Activated CD4-positive, alpha-beta T cell treated with anti-CD3 and anti-CD28 coated beads for 24 hours (primary cell): ENCODE results near the gene PLCXD1.
"Not testable (repeated sequence)": the region's sequence is repeated elsewhere in the genome, so short reads cannot be mapped to it uniquely, and the experiment has no call there.

ENCODE experiments used
- DNase-seq, 2 donors: peaks; one replicate each; pipeline ENCODE4 v3.0.0-alpha.2; 2020; ENCODE audit warnings: low read depth in 2 of 2

The PLCXD1 gene

DNA sequence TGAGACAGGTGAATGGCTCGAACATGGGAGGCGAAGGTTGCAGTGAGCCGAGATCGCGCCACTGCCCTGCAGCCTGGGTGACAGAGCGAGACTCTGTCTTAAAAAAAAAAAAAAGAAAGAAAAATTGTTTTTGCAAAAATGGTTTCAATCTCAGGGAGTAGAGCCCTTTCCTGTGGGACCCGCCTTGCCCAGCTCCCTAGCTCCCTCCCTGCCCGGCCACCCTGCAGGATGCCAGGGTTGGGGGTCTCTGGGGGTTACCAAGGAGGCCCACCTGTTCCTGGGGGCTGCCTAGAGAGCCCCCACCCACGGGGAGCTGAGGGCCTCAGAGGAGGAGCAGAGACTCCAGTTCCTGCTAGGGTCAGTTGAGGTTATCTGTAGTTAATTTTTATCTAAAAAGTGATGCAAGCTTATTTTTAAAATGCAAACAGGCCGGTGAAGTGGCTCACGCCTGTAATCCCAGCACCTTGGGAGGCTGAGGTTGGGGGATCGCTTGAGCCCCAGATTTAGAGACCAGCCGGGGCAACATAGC is 18.7 kb upstream of the PLCXD1 start:
- no peak for DNase-seq

DNA sequence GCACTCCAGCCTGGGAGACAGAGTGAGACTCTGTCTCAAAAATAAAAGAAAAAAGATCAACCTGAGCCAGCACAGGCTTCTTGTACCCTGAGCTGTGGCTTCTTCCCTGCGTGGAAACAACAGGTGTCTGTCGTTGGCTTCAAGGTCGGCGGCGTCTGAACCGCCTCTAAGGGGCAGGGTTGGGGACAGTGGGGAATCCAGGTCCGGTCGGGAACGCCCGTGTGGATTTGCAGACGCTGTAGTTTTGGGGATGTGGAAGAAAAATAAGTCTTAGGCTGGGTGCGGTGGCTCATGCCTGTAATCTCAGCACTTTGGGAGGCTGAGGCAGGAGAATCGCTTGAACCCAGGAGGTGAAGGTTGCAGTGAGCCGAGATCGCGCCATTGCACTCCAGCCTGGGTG is 17.2 kb upstream of the PLCXD1 start:
- DNase-seq = not testable (repeated sequence)

DNA sequence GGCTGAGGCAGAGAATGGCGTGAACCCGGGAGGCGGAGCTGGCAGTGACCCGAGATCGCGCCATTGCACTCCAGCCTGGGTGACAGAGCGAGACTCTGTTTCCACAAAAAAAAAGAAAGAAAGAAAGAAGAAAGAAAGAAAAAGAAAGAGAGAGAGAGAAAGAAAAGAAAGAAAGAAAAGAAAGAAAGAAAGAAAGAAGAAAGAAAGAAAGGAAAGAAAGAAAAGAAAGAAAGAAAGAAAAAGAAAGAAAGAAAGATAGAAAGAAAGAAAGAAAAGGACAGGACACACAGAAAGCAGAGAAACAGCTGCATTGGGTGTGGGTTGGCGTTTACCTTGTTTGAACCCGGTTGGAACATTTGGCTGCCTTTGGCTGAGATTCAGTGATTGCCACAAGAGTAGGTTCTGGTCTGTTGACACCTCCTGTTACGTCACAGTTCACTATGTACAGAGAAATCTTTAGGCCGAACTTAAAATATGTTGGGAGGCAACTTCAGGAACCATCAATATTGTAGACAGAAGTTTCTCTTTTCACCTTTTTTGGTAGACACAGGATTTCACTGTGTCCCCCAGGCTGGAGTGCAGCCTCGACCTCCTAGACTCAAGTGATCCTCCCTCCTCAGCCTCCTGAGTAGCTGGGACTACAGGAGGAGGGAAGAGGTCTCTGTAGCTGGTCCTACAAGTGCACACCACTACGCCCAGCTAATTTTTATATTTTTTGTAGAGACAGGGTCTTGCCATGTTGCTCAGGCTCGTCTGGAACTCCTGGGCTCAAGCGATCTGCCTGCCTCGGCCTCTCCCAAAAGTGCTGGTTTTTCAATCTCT is 16.3 kb upstream of the PLCXD1 start:
- no peak for DNase-seq

DNA sequence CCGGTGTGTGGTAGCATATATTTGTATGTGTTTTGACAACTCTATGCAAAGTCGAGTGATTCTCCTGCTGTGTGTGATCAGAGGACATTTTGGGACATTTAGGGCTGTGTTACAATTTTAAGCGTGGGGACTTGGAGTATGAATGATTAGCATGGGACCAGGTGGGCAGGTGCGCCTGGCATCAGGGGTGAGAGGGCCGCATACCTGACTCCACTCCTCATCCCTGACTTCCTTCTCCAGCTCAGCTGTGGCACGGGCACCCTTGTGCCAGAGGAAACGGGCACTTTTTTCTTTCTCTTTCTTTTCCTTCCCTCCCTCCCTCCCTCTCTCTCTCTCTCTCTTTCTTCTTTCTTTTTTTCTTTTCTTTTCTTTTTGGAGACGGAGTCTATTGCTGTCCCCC is 15.7 kb upstream of the PLCXD1 start:
- no peak for DNase-seq

DNA sequence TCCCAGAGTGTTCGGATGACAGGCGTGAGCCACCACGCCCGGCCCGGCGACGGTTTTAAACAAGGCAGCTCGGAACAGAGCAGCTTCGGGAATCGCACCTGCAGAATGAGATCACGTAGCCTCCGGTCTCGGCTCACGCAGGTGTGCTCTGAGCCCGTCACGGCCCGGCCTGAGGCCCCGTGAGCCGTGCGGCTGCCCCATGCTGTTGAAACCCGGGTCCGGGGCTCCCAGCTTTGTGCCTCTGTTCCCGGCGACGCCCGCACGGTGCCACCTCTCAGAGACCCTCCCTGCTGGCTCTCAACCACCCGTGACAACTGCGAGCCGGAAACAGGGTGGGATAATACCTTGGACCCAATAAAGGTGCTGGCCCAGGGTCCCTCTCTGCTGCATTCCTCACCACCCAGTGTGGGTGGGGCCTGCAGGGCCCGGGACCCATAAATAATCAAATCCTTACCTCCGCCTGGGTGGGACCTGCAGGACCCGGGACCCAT is 13.4 kb upstream of the PLCXD1 start:
- DNase-seq = no peak

DNA sequence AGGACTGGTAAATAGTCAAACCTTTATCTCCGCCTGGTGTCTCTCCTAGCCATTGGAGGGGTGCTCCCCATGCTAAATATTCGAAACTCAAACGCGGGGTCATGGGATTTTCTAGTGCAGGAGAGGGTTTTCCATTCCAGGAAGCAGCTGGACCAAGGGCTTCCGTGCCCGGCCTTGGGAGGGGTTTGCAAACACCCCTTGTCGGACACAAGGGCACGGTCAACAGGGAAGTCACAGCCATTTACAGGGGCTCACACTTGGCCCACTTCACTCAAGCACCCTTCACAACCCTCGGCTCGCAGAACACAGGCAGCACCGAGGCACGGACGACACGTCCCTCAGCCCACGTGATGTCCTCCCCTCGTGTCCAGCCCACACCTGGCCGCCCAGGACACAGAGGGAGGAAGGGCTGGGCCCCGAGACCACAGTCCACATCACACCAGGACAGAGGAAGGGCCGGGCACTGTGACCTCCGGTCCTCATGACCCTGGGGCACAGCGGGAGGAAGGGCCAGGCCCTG is 10.3 kb upstream of the PLCXD1 start:
- DNase-seq = no peak

DNA sequence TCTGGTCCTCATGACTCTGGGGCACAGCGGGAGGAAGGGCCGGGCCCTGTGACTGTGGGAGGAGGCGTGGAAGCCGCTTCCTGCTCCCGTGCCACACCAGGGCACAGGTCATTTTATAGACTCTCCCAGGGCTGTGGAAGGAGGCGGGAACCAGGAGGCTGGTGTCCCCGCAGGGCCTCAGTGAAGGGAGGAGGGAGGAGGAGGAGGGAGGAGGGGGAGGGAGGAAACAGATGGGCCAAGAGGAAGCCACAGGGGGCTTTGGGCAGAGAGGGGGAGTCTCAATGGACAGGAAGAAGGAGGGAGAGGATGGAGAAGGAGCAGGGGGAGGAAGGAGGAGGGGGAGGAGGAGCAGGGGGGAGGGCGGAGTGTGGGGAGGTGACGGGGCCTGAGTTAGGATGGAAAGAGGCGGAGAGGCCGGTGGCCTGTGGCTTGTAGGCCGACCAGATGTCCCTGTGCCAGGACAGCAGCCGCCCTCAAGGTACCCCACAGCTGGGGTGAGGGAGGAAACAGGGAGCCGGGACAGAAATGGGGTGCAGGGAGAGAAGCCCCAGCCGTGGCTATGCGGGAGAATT is 6.2 kb upstream of the PLCXD1 start:
- no peak for DNase-seq

DNA sequence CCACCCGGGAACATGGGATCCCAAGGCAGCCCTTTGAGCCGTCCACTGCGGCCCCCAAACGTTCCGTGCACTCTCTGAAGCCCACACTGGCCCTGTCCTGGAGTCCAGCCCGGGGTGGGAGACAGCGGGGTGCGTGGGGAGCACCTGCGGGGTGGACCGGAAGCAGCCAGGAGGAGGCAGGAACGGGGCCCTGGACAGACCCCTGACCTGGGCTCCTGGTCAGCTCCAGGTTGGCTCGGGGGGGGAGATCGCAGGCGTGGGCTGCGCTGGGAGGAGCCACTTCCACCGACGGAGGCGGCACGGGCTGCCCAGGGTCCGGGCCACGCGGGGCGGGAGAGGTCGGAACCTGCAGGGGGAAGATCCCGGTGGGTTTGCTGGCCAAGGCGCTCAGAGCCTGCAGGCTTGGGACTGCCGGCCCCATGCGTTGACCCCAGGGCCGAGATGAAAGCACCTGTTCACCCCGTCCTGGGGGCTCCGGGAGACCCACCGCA is 5.7 kb upstream of the PLCXD1 start:
- no peak for DNase-seq

DNA sequence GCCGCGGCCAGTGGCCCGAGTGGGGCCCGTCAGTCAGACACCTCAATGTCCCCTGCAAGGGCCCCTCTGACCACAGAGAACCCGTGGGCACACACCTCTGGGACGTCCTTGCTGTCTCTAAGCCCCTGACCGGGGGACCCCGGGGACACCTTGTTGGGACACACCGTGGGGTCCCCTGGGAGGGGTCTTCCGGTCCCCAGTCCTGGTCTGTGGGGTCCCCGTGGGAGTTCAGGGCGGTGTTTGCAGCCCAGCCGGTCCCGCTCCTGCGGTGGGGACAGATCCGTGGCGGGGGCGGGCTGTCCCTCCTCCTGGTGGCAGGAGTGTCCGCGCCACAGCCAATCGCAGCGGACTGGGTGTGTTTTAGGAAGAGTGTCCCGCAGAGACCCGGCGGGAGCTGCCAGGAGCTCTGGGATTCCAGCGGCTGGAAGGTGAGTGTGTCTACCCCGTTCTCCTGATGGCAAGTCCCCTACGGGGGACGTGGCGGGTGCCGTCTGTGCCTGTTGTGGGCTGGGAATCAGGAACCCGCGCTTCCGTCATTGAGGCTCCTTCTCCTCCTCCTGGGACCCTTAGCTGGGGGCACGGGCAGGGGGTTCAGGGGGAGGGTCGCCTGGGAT is 5.1 kb upstream of the PLCXD1 start:
- DNase-seq = peak; percentile 23 to 43

DNA sequence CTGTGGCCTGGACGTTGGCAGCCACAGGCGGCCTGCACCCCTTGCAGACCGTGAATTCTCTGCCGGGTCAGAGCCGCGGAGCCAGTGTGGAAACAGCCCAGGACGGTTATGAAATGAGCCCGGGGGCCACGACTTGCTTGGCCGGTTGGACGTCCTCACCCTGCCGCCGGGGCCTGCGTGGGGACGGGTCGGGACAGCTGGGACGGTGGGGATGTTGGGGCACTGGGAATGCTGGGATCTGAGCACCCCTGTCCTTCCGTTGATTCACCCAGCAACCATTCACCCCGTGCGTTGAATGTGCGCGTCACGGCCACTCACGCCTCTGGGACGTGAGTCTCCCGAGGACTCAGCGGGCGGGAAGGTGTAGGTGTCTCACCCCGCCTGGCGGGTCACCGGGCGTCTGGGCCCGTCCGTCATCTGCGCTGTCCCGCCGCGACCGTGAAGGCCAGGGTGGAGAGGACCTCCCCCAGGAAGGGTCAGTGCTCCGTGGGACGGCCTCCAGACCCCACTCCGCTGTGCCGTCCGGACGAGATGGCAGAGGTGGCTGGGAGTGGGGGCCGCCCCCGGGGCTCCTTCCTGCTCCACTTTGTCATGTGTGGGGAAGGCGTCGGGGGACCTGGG is 4.5 kb upstream of the PLCXD1 start:
- DNase-seq = no peak

DNA sequence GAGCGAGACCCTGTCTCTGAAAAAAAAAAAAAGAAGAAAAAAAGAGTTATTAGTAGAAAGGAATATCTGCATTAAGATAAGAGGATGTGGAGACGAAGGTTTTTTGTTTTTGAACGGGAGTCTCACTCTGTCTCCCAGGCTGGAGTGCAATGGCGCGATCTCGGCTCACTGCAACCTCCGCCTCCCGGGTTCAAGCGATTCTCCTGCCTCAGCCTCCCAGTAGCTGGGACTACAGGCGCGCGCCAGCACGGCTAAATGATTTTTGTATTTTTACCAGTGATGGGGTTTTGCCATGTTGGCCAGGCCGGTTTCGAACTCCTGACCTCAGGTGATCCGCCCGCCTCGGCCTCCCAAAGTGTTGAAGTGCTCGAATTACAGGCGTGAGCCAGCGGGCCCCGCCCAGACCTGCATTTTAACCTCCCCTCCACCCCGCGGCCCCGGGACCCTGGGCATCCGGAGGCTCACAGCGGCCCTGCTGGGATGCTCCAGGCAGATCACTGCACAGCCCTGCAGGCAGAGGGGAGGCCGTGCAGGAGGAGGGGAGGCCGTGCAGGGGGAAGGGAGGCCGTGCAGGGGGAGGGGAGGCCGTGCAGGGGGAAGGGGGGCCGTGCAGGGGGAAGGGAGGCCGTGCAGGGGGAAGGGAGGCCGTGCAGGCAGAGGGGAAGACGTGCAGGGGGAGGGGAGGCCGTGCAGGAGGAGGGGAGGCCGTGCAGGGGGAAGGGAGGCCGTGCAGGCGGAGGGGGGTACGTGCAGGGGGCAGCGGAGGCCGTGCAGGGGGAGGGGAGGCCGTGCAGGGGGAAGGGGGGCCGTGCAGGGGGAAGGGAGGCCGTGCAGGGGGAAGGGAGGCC is 1.2 kb upstream of the PLCXD1 start:
- not testable (repeated sequence) for DNase-seq

DNA sequence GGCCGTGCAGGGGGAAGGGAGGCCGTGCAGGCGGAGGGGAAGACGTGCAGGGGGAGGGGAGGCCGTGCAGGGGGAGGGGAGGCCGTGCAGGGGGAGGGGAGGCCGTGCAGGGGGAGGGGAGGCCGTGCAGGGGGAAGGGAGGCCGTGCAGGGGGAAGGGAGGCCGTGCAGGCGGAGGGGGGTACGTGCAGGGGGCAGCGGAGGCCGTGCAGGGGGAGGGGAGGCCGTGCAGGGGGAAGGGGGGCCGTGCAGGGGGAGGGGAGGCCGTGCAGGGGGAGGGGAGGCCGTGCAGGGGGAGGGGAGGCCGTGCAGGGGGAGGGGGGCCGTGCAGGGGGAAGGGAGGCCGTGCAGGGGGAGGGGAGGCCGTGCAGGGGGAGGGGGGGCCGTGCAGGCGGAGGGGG is 459 bp upstream of the PLCXD1 start:
- DNase-seq = not testable (repeated sequence)

DNA sequence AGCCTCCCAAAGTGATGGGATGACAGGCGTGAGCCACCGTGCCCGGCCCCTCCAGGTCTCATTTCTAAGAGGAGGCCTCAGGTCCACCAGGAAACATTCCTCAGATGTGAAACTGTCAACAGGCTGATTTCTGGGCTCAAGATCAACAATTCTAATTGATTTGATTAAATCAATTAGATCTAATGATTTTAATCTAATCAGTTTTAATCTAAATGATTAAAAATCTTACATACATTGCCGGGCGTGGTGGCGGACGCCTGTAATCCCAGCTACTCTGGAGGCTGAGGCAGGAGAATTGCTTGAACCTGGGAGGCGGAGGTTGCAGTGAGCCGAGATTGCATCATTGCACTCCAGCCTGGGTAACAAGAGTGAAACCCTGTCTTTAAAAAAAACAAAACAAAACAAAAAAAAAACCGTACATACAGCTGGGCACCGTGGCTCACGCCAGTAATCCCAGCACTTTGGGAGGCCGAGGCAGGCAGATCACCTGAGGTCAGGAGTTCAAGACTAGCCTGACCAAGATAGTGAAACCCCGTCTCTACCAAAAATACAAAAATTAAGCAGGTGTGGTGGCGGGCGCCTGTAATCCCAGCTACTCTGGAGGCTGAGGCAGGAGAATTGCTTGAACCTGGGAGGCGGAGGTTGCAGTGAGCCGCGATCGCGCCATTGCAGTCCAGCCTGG is 960 bp downstream of the PLCXD1 start:
- not testable (repeated sequence) for DNase-seq

DNA sequence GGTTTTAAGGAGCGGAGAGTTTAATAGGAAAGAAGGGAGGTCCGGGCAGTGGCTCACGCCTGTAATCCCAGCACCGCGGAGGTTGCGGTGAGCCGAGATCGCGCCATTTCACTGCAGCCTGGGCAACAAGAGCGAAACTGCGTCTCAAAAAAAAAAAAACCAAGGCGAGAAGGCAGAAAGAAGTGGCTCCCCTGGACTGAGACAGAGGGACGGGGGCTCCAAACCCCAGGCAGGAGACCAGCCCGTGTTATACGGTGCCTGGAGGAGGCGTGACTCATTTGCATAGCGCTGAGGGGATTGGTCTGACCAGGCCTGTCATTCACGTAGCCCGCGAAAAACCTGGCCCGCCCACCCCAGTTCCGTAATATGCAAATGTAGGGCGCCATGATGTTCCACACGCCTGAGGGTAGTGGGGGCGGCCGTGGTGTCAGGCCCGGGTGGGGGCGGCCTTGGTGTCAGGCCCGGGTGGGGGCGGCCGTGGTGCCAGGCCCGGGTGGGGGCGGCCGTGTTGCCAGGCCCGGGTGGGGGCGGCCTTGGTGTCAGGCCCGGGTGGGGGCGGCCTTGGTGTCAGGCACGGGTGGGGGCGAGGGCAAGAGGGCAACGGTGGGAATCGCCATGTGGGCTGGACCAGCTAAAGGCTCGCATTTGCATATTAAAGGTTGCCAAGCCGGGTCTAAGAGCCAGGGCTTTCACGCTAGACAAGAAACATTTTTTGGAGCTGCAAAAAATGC is 2.1 kb downstream of the PLCXD1 start:
- DNase-seq = peak; percentile 83 to 84

DNA sequence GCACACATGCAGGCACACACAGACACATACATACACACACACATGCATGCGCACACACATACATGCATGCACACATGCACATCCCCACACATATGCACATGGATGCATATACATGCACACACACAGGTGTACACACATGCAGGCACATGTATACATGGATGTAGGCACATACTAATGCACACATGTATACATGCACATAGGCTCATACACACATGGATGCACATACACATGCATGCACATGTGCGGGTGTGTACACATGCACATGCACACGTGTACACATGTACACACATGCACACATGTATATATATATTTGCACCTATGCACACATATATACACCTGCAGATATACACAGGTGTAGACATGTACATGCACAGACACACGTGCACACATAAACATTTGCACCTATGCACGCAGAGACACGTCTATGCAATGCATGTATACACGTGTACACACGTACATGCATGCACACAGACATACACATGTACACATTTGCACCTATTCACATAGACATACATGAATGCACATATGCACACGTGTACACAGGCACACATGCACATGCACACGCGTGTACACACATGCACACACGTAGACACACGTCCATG is 4.0 kb downstream of the PLCXD1 start:
- no peak for DNase-seq

DNA sequence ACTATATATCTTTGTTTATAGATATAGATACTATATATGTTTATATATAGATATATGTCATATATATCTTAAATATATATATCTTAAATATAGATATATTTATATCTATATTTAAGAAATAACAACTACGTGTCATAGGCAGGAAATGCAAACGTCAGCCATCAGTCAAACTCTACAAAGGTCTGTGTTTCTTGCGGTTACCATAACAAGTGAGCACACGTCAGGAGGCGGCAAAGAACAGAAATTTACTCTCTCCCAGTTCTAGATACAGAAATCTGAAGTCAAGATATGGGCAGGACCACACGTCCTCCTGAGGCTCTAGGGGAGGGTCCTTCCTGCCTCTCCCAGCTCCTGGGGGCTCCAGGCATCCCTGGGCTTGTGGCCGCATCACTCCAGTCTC is 6.5 kb downstream of the PLCXD1 start:
- DNase-seq = no peak

DNA sequence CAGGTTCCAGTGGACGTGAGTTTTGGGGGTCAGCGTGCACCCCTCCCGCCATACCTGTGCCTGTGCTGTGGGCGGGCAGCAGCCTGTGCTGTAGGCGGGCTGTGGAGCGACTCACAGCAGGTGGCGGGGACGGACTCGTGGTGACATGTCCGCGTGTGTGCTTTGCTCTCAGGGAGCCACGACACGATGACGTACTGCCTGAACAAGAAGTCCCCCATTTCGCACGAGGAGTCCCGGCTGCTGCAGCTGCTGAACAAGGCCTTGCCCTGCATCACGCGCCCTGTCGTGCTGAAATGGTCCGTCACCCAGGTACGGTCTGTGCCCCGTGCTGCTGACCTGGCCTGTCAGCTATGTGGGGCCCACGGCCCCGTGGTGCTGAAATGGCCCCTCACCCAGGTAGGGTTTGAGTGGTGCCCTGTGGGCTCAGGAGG is 7.4 kb downstream of the PLCXD1 start:
- no peak for DNase-seq

DNA sequence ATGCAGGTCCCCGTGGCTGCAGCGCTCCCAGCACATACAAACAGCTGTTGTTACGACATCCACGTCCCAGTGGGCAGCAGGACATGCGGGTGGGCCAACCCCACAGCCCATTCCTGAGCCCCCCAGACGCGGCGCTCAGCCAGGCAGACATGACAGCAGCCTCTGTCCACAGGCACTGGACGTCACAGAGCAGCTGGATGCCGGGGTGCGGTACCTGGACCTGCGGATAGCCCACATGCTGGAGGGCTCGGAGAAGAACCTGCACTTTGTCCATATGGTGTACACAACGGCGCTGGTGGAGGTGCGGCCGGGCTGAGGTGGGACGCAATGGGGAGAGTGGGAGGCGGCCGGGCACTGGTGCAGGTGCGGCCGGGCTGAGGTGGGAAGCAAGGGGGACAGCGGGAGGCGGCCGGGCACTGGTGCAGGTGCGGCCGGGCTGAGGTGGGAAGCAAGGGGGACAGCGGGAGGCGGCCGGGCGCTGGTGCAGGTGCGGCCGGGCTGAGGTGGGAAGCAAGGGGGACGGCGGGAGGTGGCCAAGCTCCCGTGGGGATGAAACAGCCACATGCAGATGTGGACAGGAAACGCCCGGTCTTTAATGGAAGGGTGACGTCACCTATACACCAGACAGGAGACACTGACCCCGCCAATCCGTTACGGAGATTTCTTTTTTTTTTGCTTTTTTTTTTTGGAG is 9.4 kb downstream of the PLCXD1 start:
- no peak for DNase-seq
